Measurements from ENCODE around the gene ZC3H18. TPM values are rescaled to one million over a fixed set of nuclear protein-coding genes. Genes with fewer than 3 reads are reported as not detected.

The ZC3H18 gene
- total RNA-seq, 3 donors from 2014 or later, result 12.5 to 14.9 (median 13.3) TPM

DNA sequence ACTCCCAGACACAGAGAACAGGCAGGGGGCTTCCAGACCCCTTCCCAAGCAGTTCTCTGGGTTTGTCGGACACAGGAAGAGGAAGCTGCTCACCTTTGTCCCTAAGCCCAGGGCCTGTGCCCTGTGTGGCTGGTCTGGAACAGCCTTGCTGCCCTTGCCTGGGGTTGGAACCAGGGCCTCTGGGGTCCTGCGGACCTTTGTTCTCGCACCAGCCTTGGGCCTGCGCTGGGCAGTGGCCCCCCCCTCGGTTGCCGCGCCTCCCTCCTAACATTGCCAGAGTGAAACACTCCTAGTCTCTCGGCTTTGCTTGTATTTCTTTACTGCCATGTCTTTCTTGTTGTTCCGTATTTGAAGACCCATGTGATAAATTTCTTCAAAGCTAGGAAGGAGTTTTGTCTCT, 59.6 kb downstream of the ZC3H18 start:
- intact Hi-C loops (cut with DNase I; ENCODE audit: low total_unique reads), result no loop called here
- peaks cover 8% of the 10 kb centered on the region for H3K36me3 ChIP-seq
- peaks cover 0 to 7% of the 10 kb centered on the region in 2 donors for H3K4me1 ChIP-seq
- no peak overlapping the region for H3K4me3 ChIP-seq
- TF ChIP-seq POLR2AphosphoS5 (IDR thresholded peaks at IDR 0.05), result no peak
- TF ChIP-seq, protein P1, sequence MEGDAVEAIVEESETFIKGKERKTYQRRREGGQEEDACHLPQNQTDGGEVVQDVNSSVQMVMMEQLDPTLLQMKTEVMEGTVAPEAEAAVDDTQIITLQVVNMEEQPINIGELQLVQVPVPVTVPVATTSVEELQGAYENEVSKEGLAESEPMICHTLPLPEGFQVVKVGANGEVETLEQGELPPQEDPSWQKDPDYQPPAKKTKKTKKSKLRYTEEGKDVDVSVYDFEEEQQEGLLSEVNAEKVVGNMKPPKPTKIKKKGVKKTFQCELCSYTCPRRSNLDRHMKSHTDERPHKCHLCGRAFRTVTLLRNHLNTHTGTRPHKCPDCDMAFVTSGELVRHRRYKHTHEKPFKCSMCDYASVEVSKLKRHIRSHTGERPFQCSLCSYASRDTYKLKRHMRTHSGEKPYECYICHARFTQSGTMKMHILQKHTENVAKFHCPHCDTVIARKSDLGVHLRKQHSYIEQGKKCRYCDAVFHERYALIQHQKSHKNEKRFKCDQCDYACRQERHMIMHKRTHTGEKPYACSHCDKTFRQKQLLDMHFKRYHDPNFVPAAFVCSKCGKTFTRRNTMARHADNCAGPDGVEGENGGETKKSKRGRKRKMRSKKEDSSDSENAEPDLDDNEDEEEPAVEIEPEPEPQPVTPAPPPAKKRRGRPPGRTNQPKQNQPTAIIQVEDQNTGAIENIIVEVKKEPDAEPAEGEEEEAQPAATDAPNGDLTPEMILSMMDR (IDR thresholded peaks at IDR 0.05), result no peak
- TF ChIP-seq POLR2A (IDR thresholded peaks at IDR 0.05), result no peak
- no peak for DNase-seq (ENCODE audit: low spot score in 2 of 2)
- H3K9me3 ChIP-seq, result no peaks in the 10 kb centered on the region
- no peaks in the 10 kb centered on the region for H3K27me3 ChIP-seq
- no peak overlapping the region for H3K27ac ChIP-seq

DNA sequence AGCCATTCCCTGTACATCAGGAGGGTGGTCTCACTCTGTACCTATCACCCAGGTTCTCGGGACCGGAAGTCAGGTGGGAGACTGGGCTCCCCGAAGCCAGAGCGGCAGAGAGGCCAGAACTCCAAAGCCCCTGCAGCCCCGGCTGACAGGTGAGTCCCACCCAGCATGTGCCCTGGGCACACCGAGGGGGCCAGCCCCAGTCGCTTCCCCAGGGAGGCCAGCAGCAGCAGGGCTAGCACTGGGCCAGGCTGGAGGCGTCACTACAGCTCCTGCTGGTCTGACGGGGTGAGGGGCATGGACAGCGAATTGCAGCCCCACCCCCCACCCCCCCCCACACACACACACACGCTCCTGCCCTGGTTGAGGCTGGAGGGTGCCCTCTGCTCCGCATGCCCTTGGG, 60.2 kb downstream of the ZC3H18 start:
- intact Hi-C loops (cut with DNase I; ENCODE audit: low total_unique reads), result no loop called here
- TF ChIP-seq, protein P1 (IDR thresholded peaks at IDR 0.05), result no peak
- TF ChIP-seq POLR2AphosphoS5 (IDR thresholded peaks at IDR 0.05) (no peak), POLR2A (IDR thresholded peaks at IDR 0.05) (no peak)
- H3K4me1 ChIP-seq, result peaks cover 0 to 12% of the 10 kb centered on the region in 2 donors
- no peaks in the 10 kb centered on the region for H3K9me3 ChIP-seq
- H3K27ac ChIP-seq, result no peak overlapping the region
- DNase-seq (ENCODE audit: low spot score in 2 of 2), result no peak
- H3K36me3 ChIP-seq, result peaks cover 8% of the 10 kb centered on the region
- H3K27me3 ChIP-seq, result no peaks in the 10 kb centered on the region
- H3K4me3 ChIP-seq, result no peak overlapping the region

DNA sequence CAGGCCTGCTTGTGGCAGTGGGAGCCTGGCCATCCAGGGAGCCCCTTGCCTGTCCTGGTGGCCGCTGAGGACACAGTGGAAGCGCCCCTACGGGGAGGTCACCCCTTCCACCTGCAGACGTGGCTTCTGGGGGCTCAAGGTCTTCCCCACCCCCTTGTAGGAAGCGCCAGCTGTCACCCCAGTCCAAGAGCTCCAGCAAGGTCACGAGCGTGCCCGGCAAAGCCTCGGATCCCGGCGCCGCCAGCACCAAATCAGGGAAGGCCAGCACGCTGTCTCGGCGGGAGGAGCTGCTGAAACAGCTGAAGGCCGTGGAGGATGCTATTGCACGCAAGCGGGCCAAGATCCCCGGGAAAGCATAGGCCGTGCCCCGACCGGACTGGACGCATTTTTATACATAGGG, 60.7 kb downstream of the ZC3H18 start:
- H3K27me3 ChIP-seq, result peaks cover 2 to 3% of the 10 kb centered on the region in 2 donors
- TF ChIP-seq POLR2A (IDR thresholded peaks at IDR 0.05) (no peak), POLR2AphosphoS5 (IDR thresholded peaks at IDR 0.05) (no peak)
- TF ChIP-seq, protein P1 (IDR thresholded peaks at IDR 0.05), result no peak
- peaks cover 0 to 12% of the 10 kb centered on the region in 2 donors for H3K4me1 ChIP-seq
- H3K36me3 ChIP-seq, result peaks cover 8% of the 10 kb centered on the region
- no peak overlapping the region for H3K4me3 ChIP-seq
- no peaks in the 10 kb centered on the region for H3K9me3 ChIP-seq
- DNase-seq (ENCODE audit: low spot score in 2 of 2), result no peak
- H3K27ac ChIP-seq, result no peak overlapping the region
- intact Hi-C loops (cut with DNase I; ENCODE audit: low total_unique reads), result no loop called here

DNA sequence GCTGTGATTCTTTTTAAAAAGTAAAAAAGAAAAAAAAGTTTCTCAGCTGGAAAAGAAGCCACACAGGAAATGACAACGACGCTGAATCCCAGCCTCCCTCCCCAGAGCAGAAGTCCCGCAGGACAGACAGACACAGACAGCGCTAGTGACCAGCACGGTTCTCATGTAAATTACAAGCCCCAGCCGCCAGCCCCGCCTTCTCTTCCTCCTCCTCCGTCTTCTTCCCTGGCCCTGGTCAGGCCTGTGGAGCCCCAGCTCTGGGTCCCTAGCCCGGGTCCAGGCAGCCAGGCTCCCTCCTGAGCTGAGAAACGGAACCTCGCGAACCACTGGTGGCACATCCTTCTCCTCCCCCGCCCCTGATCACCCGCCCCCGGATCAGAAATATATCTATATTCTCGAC, 61.2 kb downstream of the ZC3H18 start:
- Histone ChIP-seq H3K9me3 (no peaks in the 10 kb centered on the region), H3K36me3 (peaks cover 8% of the 10 kb centered on the region), H3K4me1 (peaks cover 0 to 12% of the 10 kb centered on the region in 2 donors), H3K4me3 (no peak overlapping the region), H3K27me3 (peaks cover 2 to 8% of the 10 kb centered on the region in 2 donors), H3K27ac (no peak overlapping the region)
- intact Hi-C loops (cut with DNase I; ENCODE audit: low total_unique reads), result no loop called here
- TF ChIP-seq, protein P1 (IDR thresholded peaks at IDR 0.05), result no peak
- TF ChIP-seq POLR2A (IDR thresholded peaks at IDR 0.05) (no peak), POLR2AphosphoS5 (IDR thresholded peaks at IDR 0.05) (no peak)
- no peak for DNase-seq (ENCODE audit: low spot score in 2 of 2)

DNA sequence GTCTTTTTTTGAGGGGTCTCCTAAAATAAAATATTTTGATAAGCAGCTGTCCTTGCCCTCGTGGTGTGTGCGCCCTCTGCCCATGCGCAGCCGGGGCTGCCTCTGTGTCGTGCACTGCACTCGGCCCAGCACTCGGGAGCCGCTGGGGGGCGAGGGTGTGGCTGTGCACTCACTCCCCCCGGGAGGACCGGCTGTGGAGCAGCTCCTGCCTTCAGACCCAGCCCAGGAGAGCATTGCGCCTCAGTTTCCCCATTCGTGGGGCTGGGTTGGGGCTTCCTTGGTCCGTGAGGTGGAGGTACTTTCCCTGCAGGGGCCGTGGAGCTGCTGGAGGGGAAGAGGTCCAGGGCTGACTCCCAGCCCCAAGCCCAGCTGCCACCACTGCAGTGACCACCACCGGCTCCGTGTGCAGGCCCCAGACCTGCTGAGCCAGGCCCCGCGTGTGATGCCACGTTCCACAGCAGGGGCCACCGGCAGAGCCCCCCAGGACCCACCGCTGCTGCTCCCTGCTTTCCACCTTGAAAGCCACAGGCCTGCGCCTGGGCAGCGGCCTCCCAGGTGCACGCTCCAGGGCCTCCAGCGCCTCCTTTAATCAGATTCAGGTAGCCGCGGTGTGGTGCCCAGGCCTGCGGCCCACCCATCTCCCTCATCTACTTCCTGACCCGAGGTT, 61.9 kb downstream of the ZC3H18 start:
- DNase-seq (ENCODE audit: low spot score in 2 of 2), result no peak
- H3K27ac ChIP-seq, result no peak overlapping the region
- peaks cover 0 to 12% of the 10 kb centered on the region in 2 donors for H3K4me1 ChIP-seq
- no peak overlapping the region for H3K4me3 ChIP-seq
- peaks cover 8% of the 10 kb centered on the region for H3K36me3 ChIP-seq
- TF ChIP-seq, protein P1 (IDR thresholded peaks at IDR 0.05), result no peak
- TF ChIP-seq POLR2AphosphoS5 (IDR thresholded peaks at IDR 0.05) (no peak), POLR2A (IDR thresholded peaks at IDR 0.05) (no peak)
- peaks cover 2 to 14% of the 10 kb centered on the region in 2 donors for H3K27me3 ChIP-seq
- H3K9me3 ChIP-seq, result no peaks in the 10 kb centered on the region
- intact Hi-C loops (cut with DNase I; ENCODE audit: low total_unique reads), result no loop called here

Data from breast epithelium (tissue), 4 donors.